ENCODE data around the gene HIVEP3. TPM values are rescaled to one million over a fixed set of nuclear protein-coding genes. Genes with fewer than 3 reads are reported as not detected.

Gene HIVEP3
- total and polyA plus RNA-seq, 2 donors (not counting 1 experiment from before 2014, with no cell fraction given), result 2.0 to 5.1 TPM

DNA sequence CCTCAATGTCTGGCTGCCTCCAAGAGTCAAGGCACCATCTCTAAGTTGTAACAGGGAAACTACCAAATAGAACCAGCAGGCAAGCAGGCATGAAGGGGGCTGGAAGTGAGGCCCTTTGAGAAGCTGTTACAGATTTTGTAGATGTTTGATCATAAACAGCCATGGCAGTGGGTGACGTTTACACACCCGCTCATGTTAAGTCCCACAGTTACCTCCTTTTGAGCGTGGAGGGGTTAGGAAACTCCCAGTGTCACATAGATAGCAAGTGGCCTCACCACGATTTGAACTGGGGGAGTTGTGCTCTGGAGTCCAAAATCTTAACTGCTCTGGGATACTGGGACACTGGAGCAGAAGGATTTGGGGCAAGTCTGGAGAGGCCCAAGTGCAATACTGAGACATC, 192.4 kb downstream of the HIVEP3 start:
- Histone ChIP-seq H3K4me3 (ENCODE audit: control extremely low read depth in 1 of 5, extremely low read depth in 1 of 5, insufficient read depth in 1 of 5, low read depth in 2 of 5, low read length in 4 of 5) (peak overlapping the region in 1 of 5 experiments; percentile 58), H3K27me3 (replicated peaks in 1 of 4; ENCODE audit: control extremely low read depth in 1 of 4, control insufficient read depth in 3 of 4, insufficient read depth in 4 of 4, low read length in 3 of 4) (no peaks in the 10 kb centered on the region), H3K9ac (ENCODE audit: low read length) (peak overlapping the region; percentile 60), H3K9me3 (ENCODE audit: control extremely low read depth in 1 of 3, control insufficient read depth in 2 of 3, insufficient read depth in 1 of 3, low read length in 2 of 3) (peaks cover 0 to 9% (median 2%) of the 10 kb centered on the region in 3 donors), H3K4me2 (replicated peaks; ENCODE audit: low read depth, low read length, poor library complexity, severe bottlenecking) (peak overlapping the region; percentile 88), H3K36me3 (replicated peaks in 1 of 2; ENCODE audit: control extremely low read depth in 1 of 2, control insufficient read depth in 1 of 2, extremely low read depth in 1 of 2, insufficient read depth in 2 of 2, low read length in 1 of 2) (no peaks in the 10 kb centered on the region), H4K20me1 (ENCODE audit: control insufficient read depth, insufficient read depth, low read length, poor library complexity, severe bottlenecking) (no peaks in the 10 kb centered on the region), H2AFZ (ENCODE audit: insufficient read depth, low read depth, low read length, poor library complexity, severe bottlenecking) (no peak overlapping the region), H3K4me1 (ENCODE audit: control insufficient read depth in 2 of 2, insufficient read depth in 2 of 2, low read length in 2 of 2) (peaks cover 48 to 84% of the 10 kb centered on the region in 2 donors), H3K27ac (ENCODE audit: low read length in 2 of 2) (peak overlapping the region; percentile 86 to 94), H3K79me2 (ENCODE audit: control insufficient read depth, insufficient read depth, low read length) (no peaks in the 10 kb centered on the region)
- no peaks in the 10 kb centered on the region for H3K9me3 Mint-ChIP-seq (ENCODE audit: insufficient read depth)
- peak overlapping the region; percentile 84 for H3K27ac Mint-ChIP-seq
- TF ChIP-seq, protein P1, sequence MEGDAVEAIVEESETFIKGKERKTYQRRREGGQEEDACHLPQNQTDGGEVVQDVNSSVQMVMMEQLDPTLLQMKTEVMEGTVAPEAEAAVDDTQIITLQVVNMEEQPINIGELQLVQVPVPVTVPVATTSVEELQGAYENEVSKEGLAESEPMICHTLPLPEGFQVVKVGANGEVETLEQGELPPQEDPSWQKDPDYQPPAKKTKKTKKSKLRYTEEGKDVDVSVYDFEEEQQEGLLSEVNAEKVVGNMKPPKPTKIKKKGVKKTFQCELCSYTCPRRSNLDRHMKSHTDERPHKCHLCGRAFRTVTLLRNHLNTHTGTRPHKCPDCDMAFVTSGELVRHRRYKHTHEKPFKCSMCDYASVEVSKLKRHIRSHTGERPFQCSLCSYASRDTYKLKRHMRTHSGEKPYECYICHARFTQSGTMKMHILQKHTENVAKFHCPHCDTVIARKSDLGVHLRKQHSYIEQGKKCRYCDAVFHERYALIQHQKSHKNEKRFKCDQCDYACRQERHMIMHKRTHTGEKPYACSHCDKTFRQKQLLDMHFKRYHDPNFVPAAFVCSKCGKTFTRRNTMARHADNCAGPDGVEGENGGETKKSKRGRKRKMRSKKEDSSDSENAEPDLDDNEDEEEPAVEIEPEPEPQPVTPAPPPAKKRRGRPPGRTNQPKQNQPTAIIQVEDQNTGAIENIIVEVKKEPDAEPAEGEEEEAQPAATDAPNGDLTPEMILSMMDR (IDR thresholded peaks at IDR 0.05), result no peak
- no peak for TF ChIP-seq EZH2 (IDR thresholded peaks at IDR 0.05; ENCODE audit: borderline replicate concordance, insufficient read depth, low read depth, low read length, poor library complexity, severe bottlenecking)
- intact Hi-C loops (cut with micrococcal nuclease), result loop anchor here (10.0 kb wide), 2 partner anchors 151 to 309 kb away; no protein-coding TSS in a partner anchor
- ATAC-seq (ENCODE audit: low read depth), result no peak
- H3K4me1 Mint-ChIP-seq, result peaks cover 78% of the 10 kb centered on the region
- ChIA-PET POLR2A (interaction anchor here (0.6 to 1.5 kb wide), 4 partner anchors 17 to 121 kb away, joined by 4 read pairs; no protein-coding TSS in a partner anchor), CTCF (interaction anchor here (0.7 to 3.6 kb wide), 17 partner anchors 13 to 165 kb away, joined by 3 to 24 read pairs (median 4); no protein-coding TSS in a partner anchor)
- peak; percentile 37 for DNase-seq
- H3K27me3 Mint-ChIP-seq, result no peaks in the 10 kb centered on the region
- peak overlapping the region; percentile 81 for H3K4me3 Mint-ChIP-seq
- 64% methylated on average over 2 of the region's 4 CpGs for WGBS (ENCODE audit: insufficient coverage)

DNA sequence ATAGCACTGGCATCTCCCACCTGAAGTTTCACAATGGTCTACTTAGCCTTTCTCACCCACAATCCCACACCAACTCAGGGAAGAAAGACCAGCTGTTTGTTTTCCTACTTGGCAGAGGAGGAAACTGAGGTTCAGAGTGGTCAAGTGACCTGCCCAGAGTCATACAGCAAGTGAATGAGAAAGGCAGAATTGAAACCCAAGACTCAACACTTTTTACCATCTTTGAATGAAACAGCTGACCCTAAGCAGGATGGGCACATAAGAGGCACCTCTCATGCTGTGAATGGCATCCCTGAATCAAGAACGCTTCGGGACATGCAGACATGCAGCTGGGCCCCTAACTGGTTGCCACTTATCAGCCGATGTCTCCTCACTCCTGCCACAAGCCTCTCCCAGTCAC, 193.8 kb downstream of the HIVEP3 start:
- H3K36me3 ChIP-seq (replicated peaks in 1 of 2; ENCODE audit: control extremely low read depth in 1 of 2, control insufficient read depth in 1 of 2, extremely low read depth in 1 of 2, insufficient read depth in 2 of 2, low read length in 1 of 2), result no peaks in the 10 kb centered on the region
- no peak overlapping the region for H3K27ac ChIP-seq (ENCODE audit: low read length in 2 of 2)
- no peaks in the 10 kb centered on the region for H4K20me1 ChIP-seq (ENCODE audit: control insufficient read depth, insufficient read depth, low read length, poor library complexity, severe bottlenecking)
- intact Hi-C loops (cut with micrococcal nuclease), result loop anchor here (1.0 to 10.0 kb wide), 3 partner anchors 24 to 310 kb away; no protein-coding TSS in a partner anchor
- H3K4me2 ChIP-seq (replicated peaks; ENCODE audit: low read depth, low read length, poor library complexity, severe bottlenecking), result no peak overlapping the region
- peaks cover 80% of the 10 kb centered on the region for H3K4me1 Mint-ChIP-seq
- H3K9me3 ChIP-seq (ENCODE audit: control extremely low read depth in 1 of 3, control insufficient read depth in 2 of 3, insufficient read depth in 1 of 3, low read length in 2 of 3), result no peaks in the 10 kb centered on the region
- H3K4me3 Mint-ChIP-seq, result no peak overlapping the region
- no peaks in the 10 kb centered on the region for H3K79me2 ChIP-seq (ENCODE audit: control insufficient read depth, insufficient read depth, low read length)
- ChIA-PET POLR2A (no interaction called here), CTCF (no interaction called here)
- ATAC-seq (ENCODE audit: low read depth), result no peak
- H3K4me3 ChIP-seq (ENCODE audit: control extremely low read depth in 1 of 5, extremely low read depth in 1 of 5, insufficient read depth in 1 of 5, low read depth in 2 of 5, low read length in 4 of 5), result no peak overlapping the region
- DNase-seq, result no peak
- WGBS (ENCODE audit: insufficient coverage), result 100% methylated on average over 2 of the region's 3 CpGs
- peaks cover 54 to 85% of the 10 kb centered on the region in 2 donors for H3K4me1 ChIP-seq (ENCODE audit: control insufficient read depth in 2 of 2, insufficient read depth in 2 of 2, low read length in 2 of 2)
- H3K27me3 ChIP-seq (replicated peaks in 1 of 4; ENCODE audit: control extremely low read depth in 1 of 4, control insufficient read depth in 3 of 4, insufficient read depth in 4 of 4, low read length in 3 of 4), result no peaks in the 10 kb centered on the region
- H3K9me3 Mint-ChIP-seq (ENCODE audit: insufficient read depth), result no peaks in the 10 kb centered on the region
- H2AFZ ChIP-seq (ENCODE audit: insufficient read depth, low read depth, low read length, poor library complexity, severe bottlenecking), result no peak overlapping the region
- no peak for TF ChIP-seq EZH2 (IDR thresholded peaks at IDR 0.05; ENCODE audit: borderline replicate concordance, insufficient read depth, low read depth, low read length, poor library complexity, severe bottlenecking)
- TF ChIP-seq, protein P1 (IDR thresholded peaks at IDR 0.05), result no peak
- no peak overlapping the region for H3K9ac ChIP-seq (ENCODE audit: low read length)
- H3K27ac Mint-ChIP-seq, result no peak overlapping the region
- no peaks in the 10 kb centered on the region for H3K27me3 Mint-ChIP-seq
